Mucosa of stomach (tissue), 1 donor: ENCODE results near the gene DDX25.

Experiments
- H3K27me3 ChIP-seq: one replicate; pipeline ENCODE4 v1.7.0; 2013; ENCODE audit warnings: mild to moderate bottlenecking, low read length; ENCODE audit not compliant: control insufficient read depth, insufficient read depth
- H3K36me3 ChIP-seq: one replicate; pipeline ENCODE4 v1.7.0; 2013; ENCODE audit warnings: low read length; ENCODE audit not compliant: control insufficient read depth, insufficient read depth
- H3K4me1 ChIP-seq: one replicate; pipeline ENCODE4 v1.7.0; 2013; ENCODE audit warnings: mild to moderate bottlenecking, low read length; ENCODE audit not compliant: control insufficient read depth, insufficient read depth
- H3K4me3 ChIP-seq: one replicate; pipeline ENCODE4 v1.7.0; 2013; ENCODE audit warnings: low read length
- H3K9ac ChIP-seq: one replicate; pipeline ENCODE4 v1.7.0; 2013; ENCODE audit warnings: mild to moderate bottlenecking, low read length, moderate library complexity
- H3K9me3 ChIP-seq: one replicate; pipeline ENCODE4 v1.7.0; 2013; ENCODE audit warnings: mild to moderate bottlenecking, low read length, moderate library complexity; ENCODE audit not compliant: control insufficient read depth
- donor health status: Pancreatic carcinoma.

Gene DDX25

DNA sequence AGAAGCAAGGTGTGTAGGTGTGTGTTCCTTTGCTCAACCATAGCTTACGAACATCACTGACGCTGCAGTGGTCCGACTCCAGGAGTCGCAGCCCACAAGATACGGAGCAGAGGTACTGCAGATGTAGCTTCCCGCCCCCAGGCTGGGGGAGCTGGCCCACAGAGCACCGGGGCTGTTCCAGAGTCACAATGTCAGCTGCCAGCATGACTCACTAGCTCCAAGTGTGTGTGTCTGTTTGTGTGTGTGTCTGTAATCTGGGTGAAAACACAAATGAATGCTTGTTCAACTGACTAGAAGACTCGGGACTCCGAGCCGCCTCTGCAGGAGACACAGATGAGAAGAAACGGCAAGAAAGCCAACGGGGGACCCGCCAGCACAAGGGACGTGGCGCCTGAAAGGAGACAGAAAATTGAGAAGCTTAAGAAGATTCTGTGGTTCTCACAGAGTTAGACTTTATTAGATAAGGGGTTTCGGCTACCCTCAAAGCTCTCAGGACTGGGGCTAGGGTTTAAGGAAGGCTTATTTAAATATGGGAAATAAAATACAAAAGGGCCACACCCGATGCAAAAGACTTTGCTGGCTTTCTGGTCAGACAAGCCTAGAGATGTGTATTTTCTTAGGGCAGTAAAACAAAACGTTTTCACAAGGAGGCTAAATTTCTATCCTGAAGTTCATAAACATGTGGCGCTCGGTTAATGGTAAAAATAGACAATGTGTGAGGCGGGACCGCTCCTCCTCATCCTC is 52.3 kb downstream of the DDX25 start:
- Histone ChIP-seq H3K36me3 (no peaks in the 10 kb centered on the region), H3K4me3 (no peak overlapping the region), H3K27me3 (no peaks in the 10 kb centered on the region), H3K9me3 (no peaks in the 10 kb centered on the region), H3K9ac (no peak overlapping the region), H3K4me1 (peaks cover 29% of the 10 kb centered on the region)

DNA sequence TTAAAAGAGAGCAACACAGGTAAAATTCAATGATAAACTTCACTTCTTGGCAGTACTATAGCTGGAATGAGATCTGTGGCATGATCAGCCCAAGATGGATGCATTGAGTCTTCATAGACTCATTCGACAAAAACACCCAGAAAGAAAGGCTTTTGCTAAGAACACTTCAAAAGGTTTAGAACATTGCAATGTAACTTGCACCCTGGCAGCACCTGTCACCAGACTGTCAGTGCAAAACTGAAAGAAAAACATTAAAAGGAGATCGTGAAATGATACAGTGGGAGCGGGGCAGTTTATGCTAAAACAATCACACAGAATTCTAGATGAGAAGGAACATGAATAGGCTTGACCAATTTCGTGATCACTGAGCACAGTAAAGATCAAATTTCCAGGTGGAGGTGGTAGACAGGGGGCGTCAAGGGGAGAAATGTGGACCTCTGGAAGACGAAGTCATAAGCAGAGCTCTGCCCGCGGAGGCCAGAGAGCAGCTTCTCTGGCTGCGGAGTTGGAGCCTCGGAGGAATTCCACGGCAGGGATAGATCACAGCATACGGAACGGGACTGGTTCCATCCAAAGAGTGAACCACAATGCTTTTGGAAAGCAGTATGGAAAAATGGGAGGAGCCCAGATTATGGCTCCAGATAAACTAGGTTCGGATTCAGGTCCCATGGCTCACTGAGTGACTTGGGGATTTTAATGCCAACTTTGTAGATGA is 53.5 kb downstream of the DDX25 start:
- Histone ChIP-seq H3K4me3 (no peak overlapping the region), H3K27me3 (no peaks in the 10 kb centered on the region), H3K36me3 (no peaks in the 10 kb centered on the region), H3K4me1 (peaks cover 18% of the 10 kb centered on the region), H3K9ac (no peak overlapping the region), H3K9me3 (no peaks in the 10 kb centered on the region)

DNA sequence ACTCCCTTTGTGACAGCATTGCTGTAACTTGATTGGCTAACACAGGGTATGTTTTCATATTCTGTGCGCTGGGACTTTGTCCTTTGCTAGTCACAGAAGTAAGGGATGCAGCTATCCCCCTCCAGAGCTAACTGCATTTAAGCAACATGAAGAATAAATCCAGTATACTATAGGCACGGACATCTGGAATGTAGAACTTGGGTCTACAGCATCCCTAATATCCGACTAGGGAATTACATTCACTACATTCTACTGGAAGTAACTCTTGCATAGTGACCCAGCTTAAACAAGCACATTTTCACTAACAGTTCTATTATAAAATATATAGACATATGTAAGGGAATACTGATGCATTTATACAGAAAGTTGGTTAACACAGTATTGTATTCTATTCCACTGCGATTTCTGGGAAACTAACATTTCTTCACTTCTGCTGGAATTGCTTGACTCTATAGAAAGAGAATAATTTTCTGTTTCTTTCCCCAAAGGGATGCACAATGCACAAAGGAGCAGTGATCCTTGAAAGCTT is 54.6 kb downstream of the DDX25 start:
- H3K27me3 ChIP-seq, result no peaks in the 10 kb centered on the region
- no peaks in the 10 kb centered on the region for H3K36me3 ChIP-seq
- no peak overlapping the region for H3K4me3 ChIP-seq

DNA sequence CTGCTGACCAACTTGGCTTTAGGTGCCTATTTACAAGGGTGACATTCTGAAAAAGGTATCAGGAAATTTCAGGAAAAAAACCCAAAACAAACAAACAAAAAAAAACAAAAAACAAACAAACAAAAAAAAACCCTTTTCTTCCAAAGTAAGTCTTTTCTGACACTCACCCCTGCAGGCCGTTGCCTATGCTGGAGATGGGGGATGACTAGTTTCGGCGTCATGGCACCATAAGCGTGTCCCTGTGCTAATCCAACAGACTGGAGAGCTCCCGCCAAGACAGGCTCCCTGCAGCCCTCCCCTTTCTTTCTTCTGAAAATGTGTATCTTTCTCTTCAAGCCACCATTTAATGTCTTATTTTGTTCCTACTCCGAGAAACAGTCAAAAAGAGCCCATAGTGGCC is 55.2 kb downstream of the DDX25 start:
- no peak overlapping the region for H3K4me3 ChIP-seq
- no peaks in the 10 kb centered on the region for H3K9me3 ChIP-seq
- H3K4me1 ChIP-seq, result peaks cover 8% of the 10 kb centered on the region
- H3K9ac ChIP-seq, result no peak overlapping the region
- no peaks in the 10 kb centered on the region for H3K27me3 ChIP-seq
- no peaks in the 10 kb centered on the region for H3K36me3 ChIP-seq

More for the DNA sequence above, 54.6 kb downstream of the DDX25 start:
- Histone ChIP-seq H3K4me1 (peaks cover 8% of the 10 kb centered on the region), H3K9ac (no peak overlapping the region), H3K9me3 (no peaks in the 10 kb centered on the region)

DNA sequence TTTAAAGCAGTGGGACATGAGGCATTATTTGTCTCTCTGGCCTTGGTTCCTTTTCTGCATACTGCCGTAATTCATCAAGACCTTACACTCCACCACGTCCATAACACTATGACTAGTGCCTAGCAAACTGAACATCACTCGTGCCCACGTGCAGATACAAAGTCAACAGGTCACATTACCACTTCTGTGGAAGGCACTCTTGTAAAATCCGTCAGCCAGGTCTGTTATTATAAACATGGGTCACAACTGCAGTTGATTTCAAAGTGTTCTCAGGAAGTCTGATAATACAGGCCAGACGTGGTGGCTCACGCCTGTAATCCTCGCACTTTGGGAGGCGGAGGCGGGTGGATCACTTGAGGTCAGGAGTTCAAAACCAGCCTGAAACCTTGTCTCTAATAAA is 55.6 kb downstream of the DDX25 start:
- Histone ChIP-seq H3K36me3 (no peaks in the 10 kb centered on the region), H3K27me3 (no peaks in the 10 kb centered on the region), H3K4me1 (peaks cover 8% of the 10 kb centered on the region)

DNA sequence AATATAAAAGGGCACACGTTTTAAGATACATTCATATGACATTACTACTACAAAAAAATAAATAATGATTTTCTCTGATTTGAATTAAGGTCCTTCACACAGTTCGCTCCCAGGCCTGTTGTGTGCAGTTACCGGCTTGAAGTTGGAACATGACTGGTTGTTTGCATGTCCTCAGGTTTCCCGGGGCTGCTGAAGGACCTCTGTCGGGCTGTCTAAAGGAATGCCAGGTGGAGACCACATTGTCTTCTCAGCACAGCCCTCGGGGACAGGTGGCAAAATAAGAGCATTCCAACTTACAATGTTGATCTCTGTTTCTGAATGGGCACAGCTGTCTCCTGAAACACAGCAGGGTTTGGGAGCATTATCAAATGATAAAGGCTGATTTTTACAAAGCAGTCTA is 56.5 kb downstream of the DDX25 start:
- H3K4me3 ChIP-seq, result no peak overlapping the region
- no peaks in the 10 kb centered on the region for H3K9me3 ChIP-seq
- H3K27me3 ChIP-seq, result no peaks in the 10 kb centered on the region
- no peak overlapping the region for H3K9ac ChIP-seq
- no peaks in the 10 kb centered on the region for H3K36me3 ChIP-seq
- peaks cover 8% of the 10 kb centered on the region for H3K4me1 ChIP-seq

More for the DNA sequence above, 55.6 kb downstream of the DDX25 start:
- Histone ChIP-seq H3K9me3 (no peaks in the 10 kb centered on the region), H3K9ac (no peak overlapping the region), H3K4me3 (no peak overlapping the region)

DNA sequence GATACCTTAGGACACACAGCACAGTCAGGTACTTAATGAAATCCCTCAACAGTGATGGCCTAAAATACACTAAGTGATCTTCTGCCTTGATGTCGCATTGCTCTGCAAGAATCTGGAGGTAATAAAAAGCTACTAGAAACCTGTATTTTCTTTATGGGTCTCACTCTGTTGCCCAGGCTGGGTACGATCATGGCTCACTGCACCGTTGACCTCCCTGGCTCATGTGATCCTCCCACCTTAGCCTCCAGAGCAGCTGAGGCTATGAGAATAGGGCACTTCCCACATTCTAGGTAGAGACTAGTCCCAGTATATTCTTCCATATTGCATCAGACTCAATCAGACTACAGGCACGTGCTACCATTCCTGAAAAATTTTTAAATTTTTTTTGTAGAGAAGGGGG is 63.2 kb downstream of the DDX25 start:
- Histone ChIP-seq H3K27me3 (no peaks in the 10 kb centered on the region), H3K36me3 (no peaks in the 10 kb centered on the region), H3K4me3 (no peak overlapping the region), H3K9me3 (no peaks in the 10 kb centered on the region), H3K9ac (no peak overlapping the region), H3K4me1 (peaks cover 9% of the 10 kb centered on the region)

DNA sequence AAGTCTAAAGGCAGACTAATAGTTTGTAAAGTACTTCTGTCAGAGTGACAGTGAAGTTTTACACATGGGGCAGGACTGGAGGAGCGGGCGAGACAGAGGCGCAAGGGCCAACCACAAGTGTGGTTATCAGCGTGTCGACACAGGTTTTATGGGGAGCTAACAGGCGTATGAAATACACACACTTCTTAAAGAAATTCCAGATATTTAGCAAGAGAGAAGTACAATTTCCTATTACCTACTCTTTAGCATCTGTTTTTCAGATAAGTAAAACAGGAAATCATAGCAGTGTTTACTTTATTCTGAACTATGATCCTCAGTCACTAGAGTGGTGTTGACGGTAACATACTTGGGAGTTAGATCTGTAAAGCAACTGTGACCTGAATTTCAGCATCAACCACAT is 64.0 kb downstream of the DDX25 start:
- Histone ChIP-seq H3K4me1 (peaks cover 9% of the 10 kb centered on the region), H3K36me3 (no peaks in the 10 kb centered on the region), H3K4me3 (no peak overlapping the region), H3K27me3 (no peaks in the 10 kb centered on the region), H3K9me3 (no peaks in the 10 kb centered on the region), H3K9ac (no peak overlapping the region)

DNA sequence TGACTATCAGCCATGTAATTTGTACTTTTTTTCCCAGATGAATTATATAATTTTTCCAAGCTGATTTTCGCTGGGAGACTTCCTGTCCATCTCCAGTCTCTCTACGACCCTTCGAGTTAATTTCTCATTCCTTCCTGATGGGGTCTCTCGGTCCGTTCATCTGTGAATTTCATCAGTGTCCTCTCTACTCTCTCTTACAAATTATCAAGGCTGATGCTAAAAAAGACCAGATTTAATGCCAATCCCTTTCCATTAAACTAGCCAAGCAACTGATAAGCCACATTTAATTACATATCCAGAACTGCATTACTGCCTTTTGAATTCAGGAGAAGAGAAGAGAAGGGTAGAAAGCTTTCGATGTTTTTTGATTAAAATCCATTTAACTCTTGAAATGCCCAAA is 67.3 kb downstream of the DDX25 start:
- Histone ChIP-seq H3K4me3 (no peak overlapping the region), H3K27me3 (no peaks in the 10 kb centered on the region), H3K9ac (no peak overlapping the region), H3K9me3 (no peaks in the 10 kb centered on the region), H3K4me1 (peaks cover 9% of the 10 kb centered on the region), H3K36me3 (no peaks in the 10 kb centered on the region)

DNA sequence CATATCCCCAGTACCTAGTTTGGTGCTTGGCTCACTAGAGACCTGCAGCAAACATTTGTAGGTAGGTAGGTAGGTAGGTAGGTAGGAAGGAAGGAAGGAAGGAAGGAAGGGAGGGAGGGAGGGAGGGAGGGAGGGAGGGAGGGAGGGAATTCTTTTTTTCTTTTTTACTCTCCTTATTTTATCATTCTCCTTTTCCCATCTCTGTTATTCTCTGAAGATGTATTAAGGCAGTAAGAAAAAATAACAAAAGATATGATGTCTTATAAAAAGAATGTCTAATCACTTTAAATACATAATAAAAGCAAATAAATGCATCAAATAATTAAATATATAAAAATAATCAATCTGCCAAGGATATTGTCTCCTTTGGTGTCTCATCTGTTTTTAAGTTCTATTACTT is 70.0 kb downstream of the DDX25 start:
- Histone ChIP-seq H3K27me3 (no peaks in the 10 kb centered on the region), H3K9me3 (no peaks in the 10 kb centered on the region), H3K36me3 (no peaks in the 10 kb centered on the region), H3K9ac (no peak overlapping the region), H3K4me1 (no peaks in the 10 kb centered on the region), H3K4me3 (no peak overlapping the region)

DNA sequence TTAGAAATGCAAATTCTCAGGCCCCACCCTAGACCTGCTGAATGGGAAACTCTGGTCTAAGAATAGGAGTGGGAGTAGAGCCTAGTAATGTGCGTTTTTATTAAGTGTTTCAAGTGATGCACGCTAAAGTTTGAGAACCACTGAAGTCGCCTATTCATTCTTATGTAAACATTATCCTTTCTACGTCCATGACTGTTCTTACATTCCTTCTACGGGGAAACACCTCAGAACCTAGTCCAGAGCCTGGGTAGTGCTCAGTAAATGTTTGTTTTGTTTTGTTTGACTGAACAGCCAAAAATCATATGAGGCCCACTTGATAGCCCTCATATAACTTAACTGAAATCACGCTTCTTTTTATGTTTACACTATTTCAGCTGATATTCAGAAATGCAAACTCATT is 71.3 kb downstream of the DDX25 start:
- H3K4me3 ChIP-seq, result no peak overlapping the region
- H3K9me3 ChIP-seq, result no peaks in the 10 kb centered on the region
- no peak overlapping the region for H3K9ac ChIP-seq
- H3K27me3 ChIP-seq, result no peaks in the 10 kb centered on the region
- no peaks in the 10 kb centered on the region for H3K36me3 ChIP-seq
- no peaks in the 10 kb centered on the region for H3K4me1 ChIP-seq

DNA sequence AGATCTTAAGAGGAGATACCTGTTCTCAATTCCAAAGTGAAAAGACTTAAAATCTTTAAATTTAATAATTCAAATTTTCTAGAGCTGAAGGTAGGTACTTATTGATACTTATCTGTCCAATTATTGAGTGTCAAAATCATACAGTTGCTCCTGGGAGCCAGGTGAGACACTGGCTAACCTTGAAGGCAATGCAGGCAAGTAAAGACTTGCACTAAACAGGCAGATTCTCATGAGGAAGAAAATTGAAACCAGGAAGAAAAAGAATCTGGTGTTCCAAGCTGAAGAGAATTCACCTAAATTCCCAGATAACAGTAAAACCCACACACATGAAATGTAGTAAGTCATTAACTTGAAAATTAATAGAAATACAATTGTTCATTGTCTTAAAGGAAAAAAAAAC is 71.8 kb downstream of the DDX25 start:
- no peaks in the 10 kb centered on the region for H3K9me3 ChIP-seq
- H3K4me3 ChIP-seq, result no peak overlapping the region
- no peak overlapping the region for H3K9ac ChIP-seq
- no peaks in the 10 kb centered on the region for H3K27me3 ChIP-seq
- no peaks in the 10 kb centered on the region for H3K4me1 ChIP-seq
- H3K36me3 ChIP-seq, result no peaks in the 10 kb centered on the region
